CD4-positive, alpha-beta T cell treated with Interleukin-6 at 100 ng/mL for 8 hours (primary cell): Measurements from ENCODE around the gene CTDSP1.

Source experiments
- DNase-seq: peaks from one replicate; pipeline ENCODE4 v3.0.0-alpha.2; 2020; ENCODE audit warnings: mixed read lengths, low spot score

CTDSP1 gene, protein sequence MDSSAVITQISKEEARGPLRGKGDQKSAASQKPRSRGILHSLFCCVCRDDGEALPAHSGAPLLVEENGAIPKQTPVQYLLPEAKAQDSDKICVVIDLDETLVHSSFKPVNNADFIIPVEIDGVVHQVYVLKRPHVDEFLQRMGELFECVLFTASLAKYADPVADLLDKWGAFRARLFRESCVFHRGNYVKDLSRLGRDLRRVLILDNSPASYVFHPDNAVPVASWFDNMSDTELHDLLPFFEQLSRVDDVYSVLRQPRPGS

DNA sequence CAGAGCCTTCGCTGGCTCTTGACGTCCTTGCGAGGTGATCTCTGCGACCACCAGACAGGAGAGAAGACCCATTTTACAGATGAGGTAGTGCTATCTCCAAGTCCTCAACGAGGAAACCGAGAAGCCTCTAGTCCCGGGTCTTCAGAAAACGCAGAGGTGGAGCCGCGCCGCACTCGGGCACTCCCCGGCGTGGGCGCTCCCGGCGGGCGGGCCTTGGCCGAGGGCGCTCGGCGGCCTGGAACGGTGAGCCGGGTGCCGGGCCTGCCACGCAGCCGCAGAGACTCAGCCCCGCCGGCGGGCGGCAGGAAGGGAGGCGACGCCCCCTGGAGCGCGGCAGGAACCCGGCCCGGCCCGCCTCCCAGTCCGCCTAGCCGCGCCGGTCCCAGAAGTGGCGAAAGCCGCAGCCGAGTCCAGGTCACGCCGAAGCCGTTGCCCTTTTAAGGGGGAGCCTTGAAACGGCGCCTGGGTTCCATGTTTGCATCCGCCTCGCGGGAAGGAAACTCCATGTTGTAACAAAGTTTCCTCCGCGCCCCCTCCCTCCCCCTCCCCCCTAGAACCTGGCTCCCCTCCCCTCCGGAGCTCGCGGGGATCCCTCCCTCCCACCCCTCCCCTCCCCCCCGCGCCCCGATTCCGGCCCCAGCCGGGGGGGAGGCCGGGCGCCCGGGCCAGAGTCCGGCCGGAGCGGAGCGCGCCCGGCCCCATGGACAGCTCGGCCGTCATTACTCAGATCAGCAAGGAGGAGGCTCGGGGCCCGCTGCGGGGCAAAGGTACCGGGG is at the start of gene CTDSP1:
Gene CTDSP1 (plus strand): TSS at position 478 of the 776 bp plus-strand sequence. CDS start 223 bp downstream, at position 701.
- peak; percentile 92 for DNase-seq

GRCh38 chr2:218354045-218354444 is 45.6 kb upstream of the CTDSP1 start:
- DNase-seq = no peak

GRCh38 chr2:218354850-218355443 is 44.7 kb upstream of the CTDSP1 start:
- no peak for DNase-seq

GRCh38 chr2:218357236-218358177 is 42.2 kb upstream of the CTDSP1 start:
- DNase-seq = no peak

GRCh38 chr2:218360453-218360852 is 39.2 kb upstream of the CTDSP1 start:
- DNase-seq = no peak

GRCh38 chr2:218362606-218363005 is 37.1 kb upstream of the CTDSP1 start:
- no peak for DNase-seq

GRCh38 chr2:218363736-218364135 is 35.9 kb upstream of the CTDSP1 start:
- no peak for DNase-seq

DNA sequence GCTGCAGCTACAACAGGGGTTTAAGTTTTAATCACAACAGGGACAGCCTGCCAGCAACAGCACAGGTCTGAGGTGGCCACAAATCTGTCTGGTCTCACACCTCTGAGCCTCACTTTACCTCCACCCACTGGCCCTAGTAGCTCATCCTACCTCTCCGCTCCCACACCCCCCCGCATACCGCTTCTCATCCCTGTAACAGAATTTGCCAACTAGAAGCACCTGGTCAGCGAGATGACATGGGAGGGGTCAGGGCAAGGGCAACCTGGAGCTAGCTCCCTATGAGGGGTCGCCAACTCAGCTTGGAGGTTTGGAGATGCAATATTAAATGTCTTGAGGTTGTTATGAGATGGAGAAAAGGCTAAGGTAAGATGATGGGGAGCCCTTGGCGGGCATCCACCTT is 35.5 kb upstream of the CTDSP1 start:
- no peak for DNase-seq

DNA sequence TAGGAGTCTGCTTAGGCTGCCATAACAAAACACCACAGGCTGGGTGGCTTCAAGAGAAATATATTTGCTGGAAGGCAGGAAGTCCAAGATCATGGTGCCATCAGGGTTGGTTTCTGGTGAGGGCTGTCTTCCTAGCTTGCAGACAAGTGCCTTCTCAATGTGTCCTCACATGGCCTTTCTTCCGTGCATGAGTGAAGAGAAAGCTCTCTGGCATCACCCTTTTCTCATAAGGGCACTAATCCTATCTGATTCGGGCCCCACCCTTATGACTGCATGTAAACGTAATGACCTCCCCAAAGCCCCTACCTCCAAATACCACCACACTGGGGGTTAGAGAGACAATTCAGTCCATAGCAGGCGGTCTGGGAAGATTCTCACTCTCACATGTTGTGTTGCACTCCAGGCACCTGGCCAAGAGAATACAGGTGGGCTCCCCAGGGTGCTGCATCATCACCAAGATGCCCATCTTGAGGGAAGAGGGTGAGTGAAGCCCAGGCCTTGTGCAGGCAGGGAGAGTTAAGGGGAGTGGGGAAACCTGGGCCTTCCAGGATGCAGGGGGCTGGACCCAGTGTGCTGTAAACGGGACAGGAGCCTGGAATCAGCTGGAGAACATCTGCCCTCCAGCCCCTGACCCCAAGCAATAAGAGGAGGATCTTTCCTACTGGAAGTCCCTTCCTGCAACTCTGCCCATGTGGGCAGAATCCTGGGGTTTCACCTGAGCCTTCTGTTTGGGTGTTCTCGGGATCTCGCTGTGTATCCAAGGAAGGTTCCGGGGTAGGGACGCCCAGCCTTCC is 32.9 kb upstream of the CTDSP1 start:
- DNase-seq = no peak

DNA sequence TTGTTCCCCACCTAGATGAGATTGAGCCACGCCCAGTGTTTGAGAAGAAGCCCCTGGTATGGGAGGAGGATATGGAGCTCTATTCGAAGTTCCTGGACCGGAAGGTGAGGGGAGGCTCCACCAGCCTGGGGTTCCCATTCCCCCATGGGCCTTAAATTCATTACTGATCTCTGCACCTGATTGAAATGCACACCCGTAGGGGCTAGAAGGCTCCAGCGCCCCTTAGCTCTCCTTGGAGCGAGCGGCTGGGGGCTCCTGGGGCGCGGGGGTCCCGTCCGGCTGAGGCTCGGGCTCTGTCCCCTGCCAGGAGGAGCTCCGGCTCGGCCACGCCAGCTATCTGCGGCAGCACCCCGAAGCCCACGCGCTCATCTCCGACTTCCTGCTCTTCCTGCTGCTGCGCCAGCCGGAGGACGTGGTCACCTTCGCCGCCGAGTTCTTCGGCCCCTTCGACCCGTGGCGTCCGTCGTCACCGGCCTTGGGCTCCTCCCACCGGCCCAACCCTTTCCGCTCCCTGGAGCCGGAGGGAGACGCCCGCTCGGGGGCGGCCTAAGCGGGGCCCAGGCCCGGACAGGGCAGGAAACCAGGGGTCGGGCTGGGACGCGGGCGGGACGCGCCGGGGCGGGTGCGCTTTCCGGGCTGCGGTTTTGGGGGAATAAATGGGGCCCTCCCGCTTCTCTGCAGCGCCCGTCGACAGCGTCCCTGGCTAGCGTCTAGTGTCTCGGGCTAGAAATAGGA is 32.1 kb upstream of the CTDSP1 start:
- DNase-seq = peak; percentile 67

DNA sequence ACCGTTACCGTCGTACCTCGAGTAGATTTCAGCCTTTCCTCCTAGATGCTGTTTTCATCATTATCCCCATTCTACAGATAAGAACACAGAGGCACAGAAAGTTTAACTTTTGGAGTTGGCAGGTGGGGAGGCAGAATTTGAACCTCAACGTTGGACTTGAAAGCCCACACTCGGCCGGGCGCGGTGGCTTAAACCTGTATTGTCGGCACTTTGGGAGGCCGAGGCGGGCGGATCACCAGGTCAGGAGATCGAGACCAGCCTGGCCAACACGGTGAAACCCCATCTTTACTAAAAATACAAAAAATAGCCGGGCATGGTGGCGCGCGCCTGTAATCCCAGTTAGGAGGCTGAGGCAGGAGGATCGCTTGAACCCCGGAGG is 31.5 kb upstream of the CTDSP1 start:
- no peak for DNase-seq

DNA sequence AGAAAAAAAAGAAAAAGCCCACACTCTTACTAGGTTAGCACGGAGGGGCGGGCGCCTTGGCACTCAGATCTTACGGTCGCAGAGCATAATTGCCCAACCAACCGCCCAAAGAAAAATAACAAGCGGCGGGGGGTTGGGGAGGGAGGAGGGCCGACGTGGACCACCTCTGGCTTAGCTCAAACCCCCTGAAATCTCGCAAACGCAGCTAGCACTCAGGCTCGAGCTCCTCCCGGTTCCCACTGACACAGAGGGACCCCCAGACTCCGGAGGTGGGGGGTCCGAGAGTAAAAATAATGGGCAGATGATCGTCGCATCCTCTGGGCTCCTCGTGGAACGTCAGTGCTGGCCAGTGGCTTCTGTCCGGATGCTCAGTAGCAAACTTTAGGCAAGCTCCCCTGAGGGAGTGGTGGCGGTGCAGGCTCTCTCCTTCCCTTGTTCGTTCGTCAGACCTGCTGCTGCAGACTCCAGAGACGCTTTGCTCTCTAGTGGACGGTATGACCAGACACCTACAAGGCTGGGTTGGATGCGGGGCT is 31.0 kb upstream of the CTDSP1 start:
- no peak for DNase-seq

- DNase-seq = no peak
Measured at GRCh38 chr2:218369330-218369729, 30.3 kb upstream of the CTDSP1 start.

DNA sequence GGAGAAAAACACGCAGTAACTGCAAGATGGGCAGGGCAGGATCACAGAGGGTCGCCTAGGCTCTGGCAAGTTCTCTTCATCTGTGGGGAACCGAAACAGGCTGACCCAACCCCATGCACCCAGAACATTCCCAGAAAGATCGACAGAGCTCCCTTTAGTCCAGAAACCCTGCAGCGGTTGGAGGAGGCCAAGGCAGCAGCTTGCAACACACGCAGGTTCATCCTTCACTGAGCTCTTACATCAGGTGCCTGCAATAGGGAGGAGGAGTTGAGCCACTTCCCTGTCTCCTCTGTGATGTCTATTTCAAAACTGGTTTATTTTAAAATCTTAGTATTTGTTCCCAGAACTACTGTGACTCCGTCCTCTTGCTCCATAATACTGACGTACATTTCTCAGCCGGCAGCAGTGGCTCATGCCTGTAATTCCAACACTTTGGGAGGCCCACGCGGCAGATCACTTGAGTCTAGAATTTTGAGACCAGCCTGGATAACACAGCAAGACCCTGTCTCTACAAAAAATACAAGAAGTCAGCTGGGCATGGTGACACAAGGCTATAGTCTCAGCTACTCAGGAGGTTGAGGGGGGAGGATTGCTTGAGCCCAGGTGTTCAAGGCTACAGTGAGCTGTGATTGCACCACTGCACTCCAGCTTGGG is 29.1 kb upstream of the CTDSP1 start:
- DNase-seq = no peak

DNA sequence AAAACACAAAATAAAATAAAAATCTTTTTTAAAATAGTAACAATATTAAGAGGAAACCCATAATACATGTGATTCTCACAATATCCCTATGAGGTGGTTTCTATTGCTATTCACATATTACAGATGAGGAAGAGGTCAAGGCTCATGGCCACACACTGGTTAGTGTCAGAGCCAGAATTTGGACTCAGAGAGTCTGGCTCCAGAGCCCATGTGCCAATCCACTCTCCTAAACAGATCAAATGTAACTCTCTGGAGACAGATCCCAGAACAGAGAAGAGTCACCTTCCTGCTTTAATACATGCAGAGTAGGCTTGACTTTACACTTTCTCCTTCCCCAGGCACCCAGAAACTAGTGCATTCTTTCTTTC is 27.7 kb upstream of the CTDSP1 start:
- no peak for DNase-seq

DNA sequence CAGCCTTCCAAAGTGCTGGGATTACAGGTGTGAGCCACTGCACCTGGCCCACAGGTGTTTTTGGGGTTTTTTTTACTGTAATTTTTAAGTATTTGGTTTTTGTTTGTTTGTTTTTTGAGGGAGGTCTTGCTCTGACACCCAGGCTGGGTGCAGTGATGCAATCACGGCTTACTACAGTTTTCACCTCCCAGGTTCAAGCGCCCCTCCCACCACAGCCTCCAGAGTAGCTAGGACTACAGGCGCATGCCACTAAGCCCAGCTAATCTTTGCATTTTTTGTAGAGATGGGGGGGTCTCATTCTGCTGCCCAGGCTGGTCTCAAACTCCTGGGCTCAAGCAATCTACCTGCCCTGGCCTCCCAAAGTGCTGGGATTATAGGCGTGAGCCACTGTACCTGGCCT is 24.9 kb upstream of the CTDSP1 start:
- no peak for DNase-seq

GRCh38 chr2:218375212-218375611 is 24.5 kb upstream of the CTDSP1 start:
- DNase-seq = no peak

GRCh38 chr2:218378053-218378452 is 21.6 kb upstream of the CTDSP1 start:
- no peak for DNase-seq

DNA sequence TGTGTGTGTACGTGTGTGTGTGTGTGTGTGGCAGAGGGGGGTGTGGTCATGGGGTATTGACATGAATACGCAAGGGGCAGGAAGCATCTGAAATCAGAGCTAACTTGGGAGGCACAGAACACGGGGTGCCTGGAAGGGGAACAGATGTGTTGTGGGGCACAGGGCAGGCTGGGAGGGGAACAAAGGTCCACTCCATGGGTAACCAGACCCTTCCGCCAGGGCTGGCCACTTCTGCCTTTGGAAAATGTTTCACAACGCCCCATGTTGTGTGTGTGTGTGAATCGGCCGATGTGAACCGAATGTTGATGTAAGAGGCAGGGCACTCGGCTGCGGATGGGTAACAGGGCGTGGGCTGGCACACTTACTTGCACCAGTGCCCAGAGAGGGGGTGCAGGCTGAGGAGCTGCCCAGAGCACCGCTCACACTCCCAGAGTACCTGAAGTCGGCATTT is 17.7 kb upstream of the CTDSP1 start, which contains the start of gene SLC11A1:
Gene SLC11A1 (plus strand): TSS at position 358 of the 451 bp plus-strand sequence. CDS start 96 bp downstream, outside the sequence.
- DNase-seq = no peak

DNA sequence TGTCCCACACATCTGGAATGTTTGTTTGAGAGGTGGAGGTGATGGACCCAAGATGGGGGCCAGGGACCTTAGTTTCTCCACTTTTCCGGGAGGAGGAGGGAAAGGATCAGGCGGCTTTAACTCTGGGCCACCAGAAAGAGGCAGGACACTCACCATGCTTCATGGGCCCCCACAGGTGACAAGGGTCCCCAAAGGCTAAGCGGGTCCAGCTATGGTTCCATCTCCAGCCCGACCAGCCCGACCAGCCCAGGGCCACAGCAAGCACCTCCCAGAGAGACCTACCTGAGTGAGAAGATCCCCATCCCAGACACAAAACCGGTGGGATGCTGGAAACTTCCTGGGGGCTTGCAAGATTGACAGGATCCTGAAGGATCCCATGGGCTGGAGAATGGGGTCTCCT is 16.9 kb upstream of the CTDSP1 start:
- no peak for DNase-seq
